ENCODE results near the gene SUMF2. TPM values are rescaled to one million over a fixed set of nuclear protein-coding genes. Genes with fewer than 3 reads are reported as not detected.
A peak's percentile ranks its signal among the peaks of the same experiment; 100 is the strongest.
"Not testable (repeated sequence)": the region's sequence is repeated elsewhere in the genome, so short reads cannot be mapped to it uniquely, and the experiment has no call there.

SUMF2 gene
- total RNA-seq, 1 donor from 2014 or later, result 74.6 TPM

- TF ChIP-seq, protein P1, sequence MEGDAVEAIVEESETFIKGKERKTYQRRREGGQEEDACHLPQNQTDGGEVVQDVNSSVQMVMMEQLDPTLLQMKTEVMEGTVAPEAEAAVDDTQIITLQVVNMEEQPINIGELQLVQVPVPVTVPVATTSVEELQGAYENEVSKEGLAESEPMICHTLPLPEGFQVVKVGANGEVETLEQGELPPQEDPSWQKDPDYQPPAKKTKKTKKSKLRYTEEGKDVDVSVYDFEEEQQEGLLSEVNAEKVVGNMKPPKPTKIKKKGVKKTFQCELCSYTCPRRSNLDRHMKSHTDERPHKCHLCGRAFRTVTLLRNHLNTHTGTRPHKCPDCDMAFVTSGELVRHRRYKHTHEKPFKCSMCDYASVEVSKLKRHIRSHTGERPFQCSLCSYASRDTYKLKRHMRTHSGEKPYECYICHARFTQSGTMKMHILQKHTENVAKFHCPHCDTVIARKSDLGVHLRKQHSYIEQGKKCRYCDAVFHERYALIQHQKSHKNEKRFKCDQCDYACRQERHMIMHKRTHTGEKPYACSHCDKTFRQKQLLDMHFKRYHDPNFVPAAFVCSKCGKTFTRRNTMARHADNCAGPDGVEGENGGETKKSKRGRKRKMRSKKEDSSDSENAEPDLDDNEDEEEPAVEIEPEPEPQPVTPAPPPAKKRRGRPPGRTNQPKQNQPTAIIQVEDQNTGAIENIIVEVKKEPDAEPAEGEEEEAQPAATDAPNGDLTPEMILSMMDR (IDR thresholded peaks at IDR 0.05), result peak; percentile 70 to 85 (median 72)
- Histone ChIP-seq H3K27me3 (no peaks in the 10 kb centered on the region), H3K4me3 (no peak overlapping the region), H3K36me3 (peaks cover 4 to 5% of the 10 kb centered on the region in 2 donors), H3K27ac (peak overlapping the region; percentile 77 to 78), H3K9me3 (no peaks in the 10 kb centered on the region), H3K4me1 (peaks cover 3 to 23% of the 10 kb centered on the region in 2 donors)
- peak in 1 of 2 donors; percentile 89 for DNase-seq (ENCODE audit: low spot score in 2 of 2)
- intact Hi-C loops (cut with DNase I), result no loop called here
Measured at GRCh38 chr7:56079450-56080185, 15.5 kb downstream of the SUMF2 start.

DNA sequence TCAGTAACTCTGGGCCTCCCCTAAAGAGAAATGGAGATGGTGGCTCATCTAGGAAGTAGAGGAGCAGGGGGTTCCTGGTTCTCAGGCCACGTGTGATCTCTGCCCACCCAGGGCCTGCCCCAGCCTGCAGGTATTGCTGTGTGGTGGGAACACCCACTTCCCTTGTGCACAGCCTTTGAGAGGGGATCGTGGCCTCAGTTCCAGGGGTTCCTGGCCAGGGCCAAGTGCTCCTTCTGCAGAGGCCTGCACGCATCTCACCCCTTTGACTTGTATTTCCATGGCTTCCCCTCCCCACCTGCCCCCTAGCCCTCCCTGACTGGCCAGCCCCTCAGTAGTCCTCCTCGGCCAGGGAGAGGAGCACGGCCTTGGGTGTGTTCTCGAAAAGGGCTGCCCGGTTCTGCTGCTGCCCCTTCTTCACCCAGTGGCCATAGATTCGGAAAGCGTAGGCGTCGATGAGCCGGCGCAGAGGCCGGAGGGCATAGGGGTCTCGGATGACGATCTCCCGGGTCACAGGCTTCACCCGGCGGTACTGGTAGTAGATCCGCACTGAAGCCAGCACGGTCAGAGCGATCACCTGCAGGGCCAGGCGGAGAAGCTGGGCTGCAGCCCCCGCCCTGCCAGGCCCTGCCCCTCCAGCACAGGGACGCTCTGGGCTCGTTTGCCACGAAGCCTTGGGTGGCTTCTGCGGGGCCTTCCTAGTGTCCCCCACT lies 16.8 kb downstream of the SUMF2 start:
- H3K27me3 ChIP-seq; intact Hi-C loops (cut with DNase I); DNase-seq (ENCODE audit: low spot score in 2 of 2); H3K4me3 ChIP-seq; H3K9me3 ChIP-seq: not testable (repeated sequence)
- H3K4me1 ChIP-seq, result peaks cover 3 to 23% of the 10 kb centered on the region in 2 donors
- peak overlapping the region; percentile 77 to 78 for H3K27ac ChIP-seq
- H3K36me3 ChIP-seq, result peaks cover 5 to 12% of the 10 kb centered on the region in 2 donors

GRCh38 chr7:56081626-56082340 lies 17.7 kb downstream of the SUMF2 start:
- no peak for DNase-seq (ENCODE audit: low spot score in 2 of 2)
- no peaks in the 10 kb centered on the region for H3K9me3 ChIP-seq
- H3K36me3 ChIP-seq, result peaks cover 12 to 16% of the 10 kb centered on the region in 2 donors
- H3K4me3 ChIP-seq, result no peak overlapping the region
- intact Hi-C loops (cut with DNase I), result no loop called here
- H3K4me1 ChIP-seq, result peaks cover 3 to 23% of the 10 kb centered on the region in 2 donors
- TF ChIP-seq, protein P1 (IDR thresholded peaks at IDR 0.05), result no peak
- no peaks in the 10 kb centered on the region for H3K27me3 ChIP-seq
- H3K27ac ChIP-seq, result peak overlapping the region; percentile 77 to 78

GRCh38 chr7:56083150-56083785 lies 19.2 kb downstream of the SUMF2 start:
- Histone ChIP-seq H3K9me3 (no peaks in the 10 kb centered on the region), H3K4me1 (peaks cover 3 to 23% of the 10 kb centered on the region in 2 donors), H3K4me3 (no peak overlapping the region), H3K36me3 (peaks cover 19 to 22% of the 10 kb centered on the region in 2 donors), H3K27ac (peak overlapping the region; percentile 3 to 51), H3K27me3 (no peaks in the 10 kb centered on the region)
- TF ChIP-seq, protein P1 (IDR thresholded peaks at IDR 0.05), result no peak
- no peak for DNase-seq (ENCODE audit: low spot score in 2 of 2)
- intact Hi-C loops (cut with DNase I), result no loop called here

DNA sequence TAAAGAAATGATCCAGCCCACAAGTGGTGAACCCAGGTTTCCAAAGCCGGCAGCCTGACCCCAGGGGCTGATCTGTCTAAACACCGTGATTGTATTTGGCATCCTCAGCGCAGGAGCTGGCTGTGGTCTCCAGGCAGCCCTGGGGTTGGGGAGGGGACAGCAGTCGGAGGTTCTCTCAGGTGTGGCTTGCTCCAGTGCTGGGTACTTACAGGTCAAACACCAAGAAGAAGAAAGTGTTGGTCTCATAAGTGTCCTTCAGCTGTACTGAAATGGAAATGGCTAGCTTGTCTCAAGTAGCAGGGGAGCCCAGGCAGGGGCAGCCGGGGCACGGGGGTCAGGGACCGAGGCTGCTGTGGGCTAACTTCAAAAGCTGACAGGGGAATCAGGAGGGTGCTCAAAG lies 22.7 kb downstream of the SUMF2 start:
- no peak overlapping the region for H3K27ac ChIP-seq
- TF ChIP-seq, protein P1 (IDR thresholded peaks at IDR 0.05), result no peak
- H3K9me3 ChIP-seq, result no peaks in the 10 kb centered on the region
- H3K36me3 ChIP-seq, result peaks cover 22 to 25% of the 10 kb centered on the region in 2 donors
- H3K4me1 ChIP-seq, result peaks cover 0 to 1% of the 10 kb centered on the region in 2 donors
- no peaks in the 10 kb centered on the region for H3K27me3 ChIP-seq
- intact Hi-C loops (cut with DNase I), result no loop called here
- no peak overlapping the region for H3K4me3 ChIP-seq
- DNase-seq (ENCODE audit: low spot score in 2 of 2), result no peak

Measured in ascending aorta (tissue), 2 donors.